ENCODE data around the gene CXCL11.
"Not testable (repeated sequence)": the region's sequence is repeated elsewhere in the genome, so short reads cannot be mapped to it uniquely, and the experiment has no call there.

CXCL11 gene

DNA sequence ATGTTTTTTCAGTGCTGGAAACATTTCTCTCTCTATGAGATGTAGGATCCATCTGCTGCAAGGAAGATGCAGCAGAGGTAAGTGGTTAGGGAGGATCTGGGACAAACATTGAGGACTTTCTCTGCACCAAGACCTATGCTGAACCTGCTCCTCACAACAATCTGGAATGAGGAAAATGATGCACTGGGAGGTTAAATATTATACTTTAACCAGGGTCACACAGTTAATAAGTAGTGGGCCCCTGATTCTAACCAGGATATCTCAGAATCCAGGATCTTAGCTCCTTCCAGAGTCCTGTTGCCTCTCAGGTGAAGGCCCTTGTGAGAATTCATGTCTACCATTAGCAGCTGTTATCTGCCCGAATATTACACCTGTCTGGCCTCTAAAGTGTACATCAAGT is 35.6 kb downstream of the CXCL11 start:
- DNase-seq: no peak

DNA sequence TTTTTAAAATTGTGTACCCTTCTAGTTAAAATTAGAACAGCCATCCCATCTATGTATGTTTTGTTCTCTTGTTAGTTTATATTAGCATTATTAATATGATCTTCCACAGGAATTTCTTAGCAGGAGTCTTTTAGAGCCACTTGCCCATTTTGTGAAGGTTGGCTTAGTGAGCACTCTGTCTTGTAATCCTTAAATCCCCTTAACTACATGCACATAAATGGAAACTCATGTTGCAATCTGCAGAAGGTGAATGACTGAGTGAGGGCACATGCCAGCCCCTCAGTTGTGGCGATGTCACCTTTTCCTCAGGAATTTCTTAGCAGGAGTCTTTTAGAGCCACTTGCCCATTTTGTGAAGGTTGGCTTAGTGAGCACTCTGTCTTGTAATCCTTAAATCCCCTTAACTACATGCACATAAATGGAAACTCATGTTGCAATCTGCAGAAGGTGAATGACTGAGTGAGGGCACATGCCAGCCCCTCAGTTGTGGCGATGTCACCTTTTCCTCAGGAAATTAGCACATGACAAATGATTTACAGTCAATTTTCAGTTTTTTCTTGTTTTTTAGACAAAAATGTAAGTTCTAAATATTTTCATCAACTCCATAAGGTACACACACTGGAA is 37.2 kb downstream of the CXCL11 start:
- not testable (repeated sequence) for DNase-seq

DNA sequence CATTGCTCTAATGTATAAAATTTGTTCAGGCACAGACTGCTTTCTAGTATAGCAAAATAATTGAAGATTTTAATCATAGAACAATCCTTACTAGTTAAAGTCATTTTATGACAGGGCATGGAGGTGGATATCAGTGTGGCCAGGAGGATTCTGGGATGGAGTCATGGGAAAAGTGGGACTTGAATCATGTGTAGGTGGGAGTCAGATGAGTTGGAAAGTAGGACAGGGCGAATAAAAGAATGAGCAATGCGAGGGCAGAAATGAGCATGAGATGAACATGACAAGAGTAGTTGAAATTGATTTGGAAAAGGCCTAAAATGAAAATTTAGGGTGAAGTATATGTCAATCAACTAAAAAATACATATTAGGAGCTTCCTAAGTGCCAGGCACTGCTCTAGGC is 37.9 kb downstream of the CXCL11 start:
- DNase-seq: no peak

DNA sequence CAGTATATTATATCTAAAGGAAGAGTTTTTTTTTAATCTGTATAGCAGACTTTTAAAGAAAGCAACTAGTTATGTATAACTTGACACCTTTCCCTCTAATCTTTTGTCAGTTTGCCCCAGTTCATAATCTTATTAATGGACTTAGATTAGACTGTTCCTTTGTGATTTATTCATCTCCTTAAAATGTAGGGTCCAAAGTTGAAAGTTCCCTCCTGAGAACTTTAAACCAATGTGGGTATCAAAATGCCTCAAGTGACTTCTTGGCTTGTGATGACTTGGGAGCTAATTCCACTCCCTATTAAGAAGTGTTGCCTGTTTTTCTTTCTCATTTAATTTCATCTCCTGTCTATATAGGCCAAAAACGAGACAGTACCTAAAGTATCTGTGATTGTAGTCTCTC is 38.8 kb downstream of the CXCL11 start:
- DNase-seq: no peak

- peak; percentile 84 for DNase-seq
These were observed 40.1 kb downstream of the CXCL11 start for GRCh38 chr4:75995727-75996126.

DNA sequence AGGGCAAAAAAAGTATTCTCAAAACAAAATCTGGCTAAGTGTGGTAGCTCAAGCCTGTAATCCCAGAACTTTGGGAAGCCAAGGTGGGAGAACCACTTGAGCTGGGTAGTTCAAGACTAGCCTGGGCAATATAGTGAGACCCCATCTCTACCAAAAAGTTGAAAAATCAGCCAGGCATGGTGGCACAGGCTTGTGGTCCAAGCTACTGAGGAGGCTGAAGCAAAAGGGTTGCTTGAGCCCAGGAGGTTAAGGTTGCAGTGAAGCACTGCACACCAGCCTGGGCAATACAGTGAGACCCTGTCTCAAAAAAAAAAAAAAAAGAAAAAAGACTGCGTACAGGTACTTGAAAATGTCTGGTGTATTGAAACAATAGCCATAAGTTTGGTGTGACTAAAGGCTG is 43.4 kb downstream of the CXCL11 start:
- no peak for DNase-seq

- DNase-seq: peak; percentile 22
These were observed 45.9 kb downstream of the CXCL11 start for GRCh38 chr4:75989846-75990528.

- DNase-seq: no peak
These were observed 50.8 kb downstream of the CXCL11 start for GRCh38 chr4:75985116-75985515.

Data from hematopoietic multipotent progenitor cell treated with erythropoietin and hydrocortisone succinate and interleukin-3 and kit ligand, for 4 days (in vitro differentiated cells).